GM19025 (cell line): ENCODE data around the gene APCDD1L.

Source experiments
- ATAC-seq: cut with Tn5 transposase; IDR thresholded peaks from one replicate; pipeline ENCODE4 v1.9.1; 2021; ENCODE audit warnings: mild to moderate bottlenecking, low read depth, moderate library complexity; ENCODE audit not compliant: unreplicated experiment

Gene APCDD1L

GRCh38 chr20:58515233-58516212 is at the start of gene APCDD1L:
Gene APCDD1L, minus strand, starts transcription at chr20:58515399. Its CDS starts 692 bp downstream, at chr20:58514707.
- no peak for ATAC-seq

- no peak for ATAC-seq
These were observed 44.1 kb upstream of the APCDD1L start for GRCh38 chr20:58559368-58559729.

- no peak for ATAC-seq
These were observed 43.5 kb upstream of the APCDD1L start for GRCh38 chr20:58558486-58559367.

GRCh38 chr20:58557733-58558342 is 42.6 kb upstream of the APCDD1L start:
- ATAC-seq = no peak

- ATAC-seq = no peak
These were observed 41.8 kb upstream of the APCDD1L start for GRCh38 chr20:58556961-58557360.

- ATAC-seq = no peak
These were observed 40.0 kb upstream of the APCDD1L start for GRCh38 chr20:58555078-58555765.

GRCh38 chr20:58554541-58554940 is 39.3 kb upstream of the APCDD1L start:
- no peak for ATAC-seq

GRCh38 chr20:58553841-58554240 is 38.6 kb upstream of the APCDD1L start:
- ATAC-seq = no peak

GRCh38 chr20:58553166-58553696 is 38.0 kb upstream of the APCDD1L start:
- ATAC-seq = no peak

- ATAC-seq = no peak
These were observed 37.3 kb upstream of the APCDD1L start for GRCh38 chr20:58552366-58552934.

GRCh38 chr20:58551631-58552030 is 36.4 kb upstream of the APCDD1L start:
- no peak for ATAC-seq

- ATAC-seq = no peak
These were observed 35.3 kb upstream of the APCDD1L start for GRCh38 chr20:58550275-58551059.

GRCh38 chr20:58549231-58550209 is 34.3 kb upstream of the APCDD1L start:
- ATAC-seq = no peak

- ATAC-seq = no peak
These were observed 32.6 kb upstream of the APCDD1L start for GRCh38 chr20:58547623-58548475.

GRCh38 chr20:58546756-58547622 is 31.8 kb upstream of the APCDD1L start:
- no peak for ATAC-seq

- no peak for ATAC-seq
These were observed 31.2 kb upstream of the APCDD1L start for GRCh38 chr20:58546416-58546711.
